H1 (cell line): Measurements from ENCODE around the gene FOXI1. TPM values are rescaled to one million over a fixed set of nuclear protein-coding genes. Genes with fewer than 3 reads are reported as not detected.

Experiments used
- CHD7 ChIP-seq: fragments of 300-600 bp; sonication (generic); IDR thresholded peaks from 2 replicates; pipeline ENCODE4 v1.7.1; 2012; ENCODE audit warnings: low read length, moderate library complexity, mild to moderate bottlenecking, inconsistent platforms; ENCODE audit not compliant: insufficient replicate concordance
- CTBP2 ChIP-seq: IDR thresholded peaks from 2 replicates; pipeline ENCODE4 v1.7.0; 2011; ENCODE audit warnings: borderline replicate concordance, mild to moderate bottlenecking, moderate library complexity, mixed read lengths, low read length; ENCODE audit not compliant: insufficient read depth, insufficient read length
- polyA plus RNA-seq, 7 experiments: library from polyadenylated mRNA; depleted of rRNA in 3 of 7; stranded (reverse) in 5 of 7; unstranded in 2 of 7; fragments of >200 nt in 5 of 7; fragments of 200-250 nt in 2 of 7; gene quantifications; 1 replicate in 5 of 7; 2 replicates in 1 of 7; 4 replicates in 1 of 7; pipeline versions ENCODE4 v1.2.1 to v1.2.3, GENCODE V29; 2011 to 2013; ENCODE audit warnings: missing spikeins in 2 of 7, mixed read lengths in 2 of 7
- total RNA-seq: library from RNA; stranded (reverse); fragmentation: NEBNext Ultra II Directional; extraction: Animal tissue kit (Norgen Biotek cat#: 25700); gene quantifications from 2 replicates; pipeline ENCODE4 v1.2.1, GENCODE V29; 2021

The FOXI1 gene
- total and polyA plus RNA-seq, 2 of the 8 experiments (the other 6 are each of a cell fraction or from before 2014, with no cell fraction given), result not detected

- TF ChIP-seq CHD7 (no peak), CTBP2 (no peak)
Measured at GRCh38 chr5:170067574-170068170, 38.0 kb upstream of the FOXI1 start (continued).
